HG02571 (cell line): ENCODE data around the gene ADAP1.
"Not testable (repeated sequence)": the region's sequence is repeated elsewhere in the genome, so short reads cannot be mapped to it uniquely, and the experiment has no call there.

ENCODE experiments used
- ATAC-seq: cut with Tn5 transposase; IDR thresholded peaks from one replicate; pipeline ENCODE4 v1.9.1; 2021; ENCODE audit warnings: mild to moderate bottlenecking, moderate library complexity; ENCODE audit not compliant: unreplicated experiment

Gene ADAP1

DNA sequence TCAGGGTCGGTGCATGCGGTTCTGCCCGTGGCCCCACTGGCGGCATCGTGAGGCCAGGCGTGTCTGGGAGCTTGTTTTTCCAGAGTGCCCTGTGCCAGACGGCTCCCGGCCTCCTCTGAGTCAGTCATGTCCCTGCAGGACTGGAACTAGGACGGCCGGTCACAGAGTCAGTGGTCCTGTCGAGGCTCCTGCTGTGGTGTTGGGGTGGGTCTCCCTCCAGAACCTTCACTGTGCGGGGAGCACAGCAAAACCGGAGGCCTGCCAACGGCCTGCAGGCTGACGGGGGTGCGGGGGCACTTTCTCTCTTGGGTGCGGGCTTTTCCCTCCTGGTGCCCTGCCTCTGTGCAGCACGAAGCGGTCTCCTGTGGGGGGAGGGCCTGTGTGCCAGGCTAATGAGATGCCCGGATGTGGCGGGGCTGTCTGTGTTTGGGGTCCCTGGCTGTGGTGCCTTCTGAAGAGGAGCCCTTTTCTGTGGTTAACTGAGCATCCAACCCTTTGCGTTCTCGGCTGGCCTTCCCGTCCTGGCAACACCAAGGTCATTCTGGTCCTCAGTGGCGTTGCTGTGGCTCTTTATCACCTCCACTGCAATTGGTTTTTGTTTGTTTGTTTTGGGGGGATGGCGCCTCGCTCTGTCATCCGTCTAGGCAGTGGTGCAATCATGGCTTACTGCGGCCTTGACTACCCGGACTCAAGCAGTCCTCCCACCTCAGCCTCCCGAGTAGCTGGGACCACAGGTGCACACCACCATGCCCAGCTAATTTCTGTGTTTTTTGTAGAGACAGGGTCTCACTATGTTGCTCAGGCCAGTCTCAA, 70.1 kb downstream of the ADAP1 start:
- no peak for ATAC-seq

GRCh38 chr7:883055-884021, 71.1 kb downstream of the ADAP1 start:
- no peak for ATAC-seq

- ATAC-seq, result no peak
Measured at GRCh38 chr7:882336-883035, 72.0 kb downstream of the ADAP1 start.

DNA sequence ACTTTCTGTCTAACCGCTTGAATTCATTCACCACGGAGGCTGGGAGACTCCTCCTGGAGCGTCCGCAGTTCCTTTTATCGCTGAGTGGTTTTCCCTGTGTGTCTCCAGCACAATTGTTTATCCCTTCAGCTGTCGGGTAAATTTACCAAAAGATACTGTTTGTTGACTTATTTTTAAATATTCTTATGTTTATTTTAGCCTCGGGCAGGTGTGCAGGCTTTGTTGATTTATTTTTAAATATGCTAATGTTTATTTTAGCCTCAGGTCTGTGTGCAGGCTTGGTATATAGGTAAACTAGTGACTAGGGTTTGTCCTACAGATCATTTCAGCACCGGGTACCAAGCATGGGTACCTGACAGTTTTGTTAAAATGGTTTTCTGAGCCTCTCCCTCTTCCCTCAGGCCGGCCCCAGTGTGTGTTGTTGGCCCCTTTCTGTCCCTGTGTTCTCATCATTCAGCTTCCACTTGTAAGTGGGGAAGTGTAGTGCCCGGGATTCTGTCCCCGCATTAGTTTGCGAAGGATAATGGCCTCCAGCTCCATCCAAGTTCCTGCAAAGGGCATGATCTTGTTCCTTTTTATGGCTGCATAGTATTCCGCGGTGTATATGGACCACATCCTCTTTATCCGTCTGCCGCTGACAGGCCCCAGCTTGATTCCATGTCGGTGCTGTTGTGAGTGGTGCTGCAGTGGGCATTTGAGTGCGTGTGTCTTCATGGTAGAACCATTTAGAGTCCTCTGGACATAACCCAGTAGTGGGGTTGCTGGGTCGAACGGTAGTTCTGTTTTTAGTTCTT, 72.8 kb downstream of the ADAP1 start:
- no peak for ATAC-seq

DNA sequence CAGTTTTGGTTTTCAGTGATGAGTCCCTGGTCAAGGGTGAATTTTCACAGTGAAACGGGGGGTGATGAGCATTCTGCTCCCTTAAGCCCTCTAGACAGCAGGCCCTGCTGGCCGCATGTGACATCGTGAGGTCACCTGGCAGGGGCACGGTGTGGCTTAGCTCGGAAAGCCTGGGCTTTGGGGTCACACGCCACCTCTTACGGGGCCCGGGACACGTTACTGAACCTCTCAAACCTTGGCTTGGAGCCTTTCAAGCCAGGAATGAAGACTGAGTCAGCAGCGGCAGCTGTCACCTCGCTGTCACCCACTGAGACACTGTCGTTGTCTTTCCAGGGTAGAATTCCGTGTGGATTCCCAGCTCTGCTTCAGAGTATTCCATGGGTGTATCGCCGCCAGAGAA, 74.0 kb downstream of the ADAP1 start:
- ATAC-seq, result no peak

GRCh38 chr7:879706-880105, 74.8 kb downstream of the ADAP1 start:
- no peak for ATAC-seq

DNA sequence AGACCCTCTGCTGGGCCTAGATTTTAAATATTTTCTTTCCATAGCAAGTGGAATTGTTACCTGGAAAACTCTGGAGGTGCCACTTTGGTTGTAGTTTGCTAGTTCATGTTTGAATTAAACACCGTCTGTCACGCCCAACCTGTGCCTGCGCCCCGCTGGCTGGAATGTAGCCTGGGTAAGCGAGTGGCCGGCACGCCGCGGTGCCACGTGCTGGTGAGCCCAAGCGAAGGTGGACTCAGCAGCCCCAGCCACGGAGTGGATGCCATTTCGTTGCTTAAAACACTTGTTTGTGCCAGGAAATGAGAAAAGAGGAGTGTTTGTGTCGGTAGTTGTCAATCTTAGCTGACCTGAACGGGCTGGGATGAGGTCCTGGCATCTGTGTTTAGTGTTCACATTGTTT, 75.4 kb downstream of the ADAP1 start:
- ATAC-seq, result no peak

DNA sequence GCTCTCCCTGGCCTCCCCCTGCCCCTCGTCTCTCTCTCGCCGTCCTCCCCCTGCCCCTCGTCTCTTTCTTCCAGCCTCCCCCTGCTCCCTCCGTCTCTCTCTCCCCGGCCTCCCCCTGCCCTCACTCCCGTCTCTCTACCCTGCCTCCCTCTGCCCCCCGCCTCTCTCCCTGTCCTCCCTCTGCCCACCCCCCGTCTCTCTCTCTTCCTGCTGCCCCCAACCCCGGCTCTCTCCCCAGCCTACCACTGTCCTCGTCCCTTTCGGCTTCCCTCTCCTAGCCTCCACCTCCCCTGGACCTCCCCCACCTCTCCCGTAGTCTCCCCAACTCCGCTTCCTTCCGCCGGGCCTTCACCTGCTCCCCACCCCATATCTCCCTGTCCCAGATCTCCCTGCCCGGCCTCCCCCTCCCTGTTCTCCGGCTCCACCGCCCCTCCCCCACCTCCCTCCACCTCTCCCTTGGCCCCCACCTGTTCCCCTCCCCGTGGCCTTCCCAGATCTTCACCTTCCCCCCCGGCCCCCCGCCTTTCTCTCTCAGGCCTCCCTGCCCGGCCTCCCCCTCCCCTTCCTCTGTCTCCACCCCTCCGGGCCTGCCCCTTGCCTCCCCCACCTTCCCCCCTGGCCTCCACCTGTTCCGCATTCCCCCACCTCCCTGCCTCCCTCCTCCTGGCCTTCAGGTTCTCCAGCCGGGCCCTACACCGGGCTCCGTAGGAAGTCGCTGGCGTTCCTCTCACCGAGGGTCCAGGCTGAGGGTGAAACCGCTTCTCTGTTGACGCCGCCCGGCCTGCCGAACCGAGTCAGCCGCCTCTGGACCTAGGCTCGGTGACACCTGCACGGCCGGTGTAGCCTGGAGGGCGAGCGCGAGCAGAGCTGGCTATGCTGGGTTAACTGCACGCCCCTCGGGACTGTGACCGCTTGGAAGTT, 76.9 kb downstream of the ADAP1 start:
- no peak for ATAC-seq

DNA sequence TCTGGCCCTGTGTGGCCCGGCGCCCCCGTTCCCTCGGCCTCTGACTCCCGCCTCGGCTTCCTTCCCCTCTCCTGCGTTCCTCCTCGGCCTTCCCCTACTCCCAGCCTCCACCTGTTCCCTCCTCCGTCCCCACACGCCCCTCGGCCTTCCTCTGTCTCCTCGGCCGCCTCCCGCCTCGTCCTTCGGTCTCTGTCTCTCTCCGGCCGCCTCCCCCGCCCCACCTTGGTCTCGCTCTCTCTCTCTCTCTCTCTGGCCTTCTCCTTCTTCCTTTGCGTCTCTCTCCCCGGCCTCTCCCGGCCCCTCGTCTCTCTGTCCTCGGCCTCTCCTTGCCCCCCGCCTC, 77.5 kb downstream of the ADAP1 start:
- peak; percentile 21 for ATAC-seq

- ATAC-seq, result peak; percentile 69
Measured at GRCh38 chr7:876077-876971, 78.2 kb downstream of the ADAP1 start, which contains the start of gene GET4. GET4 (plus strand) TSS chr7:876554; CDS start chr7:876646, 92 bp downstream.

GRCh38 chr7:875476-876076, 78.9 kb downstream of the ADAP1 start:
- ATAC-seq, result no peak

DNA sequence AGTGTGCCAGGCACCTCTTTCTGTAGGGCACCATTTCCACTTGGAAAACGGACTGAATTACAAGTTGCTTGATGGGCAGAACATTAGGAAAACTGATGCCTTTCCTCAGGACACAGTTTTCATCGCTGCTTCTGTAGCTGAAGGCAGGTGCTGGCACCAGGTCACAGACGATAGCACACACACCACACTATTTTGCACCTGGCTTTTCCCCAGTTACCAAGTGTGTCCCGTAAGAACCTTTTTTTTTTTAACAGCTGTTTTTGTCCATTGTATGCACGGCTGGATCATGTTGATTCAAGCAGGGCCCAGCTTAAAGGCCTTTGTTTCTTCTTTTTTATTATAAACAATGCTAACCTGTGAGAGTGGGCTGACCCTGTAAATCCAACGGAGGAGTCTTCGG, 79.4 kb downstream of the ADAP1 start:
- no peak for ATAC-seq

GRCh38 chr7:874031-874749, 80.3 kb downstream of the ADAP1 start:
- no peak for ATAC-seq

DNA sequence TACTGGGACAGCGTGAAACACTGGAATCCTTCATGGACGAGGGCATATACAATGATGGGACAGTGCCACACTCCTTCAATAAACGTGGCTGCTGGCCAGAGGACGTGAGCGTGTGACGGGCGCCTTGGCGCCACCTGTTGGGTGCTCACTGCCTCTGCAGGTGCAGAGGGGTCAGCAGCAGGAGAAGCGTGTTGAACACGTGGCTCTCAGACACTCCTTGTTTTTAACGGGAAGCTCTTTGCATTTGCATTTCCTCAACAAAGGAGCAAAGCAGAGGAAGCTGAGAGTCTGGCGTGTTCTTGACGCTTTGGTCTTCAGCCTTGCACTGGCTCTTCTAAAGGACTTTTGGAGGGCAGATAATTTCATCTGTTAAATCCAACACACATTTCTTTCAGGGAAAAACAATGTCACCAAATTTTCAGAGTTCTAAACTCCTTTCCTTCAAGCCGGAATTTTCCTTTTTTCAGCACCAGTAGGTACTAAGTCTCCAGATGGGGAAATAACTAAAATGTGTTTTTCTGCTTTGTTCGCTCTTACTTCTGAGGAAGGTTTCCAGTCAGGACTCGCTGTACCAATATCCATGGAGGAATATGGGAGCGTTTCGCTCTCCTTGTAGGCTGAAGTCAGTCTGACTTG, 81.0 kb downstream of the ADAP1 start:
- ATAC-seq, result no peak

DNA sequence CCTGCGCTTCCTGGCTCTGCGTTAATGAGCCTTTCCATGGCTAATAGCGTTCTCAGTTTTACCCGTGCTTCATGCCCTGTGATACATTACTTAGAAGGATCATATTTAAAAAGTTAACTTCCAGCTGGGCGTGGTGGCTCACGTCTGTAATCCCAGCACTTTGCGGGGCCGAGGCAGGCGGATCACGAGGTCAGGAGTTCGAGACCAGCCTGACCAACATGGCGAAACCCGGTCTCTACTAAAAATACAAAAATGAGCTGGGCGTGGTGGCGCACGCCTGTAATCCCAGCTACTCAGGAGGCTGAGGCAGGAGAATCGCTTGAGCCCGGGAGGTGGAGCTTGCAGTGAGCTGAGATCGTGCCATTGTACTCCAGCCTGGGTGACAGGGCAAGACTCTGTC, 81.8 kb downstream of the ADAP1 start:
- ATAC-seq, result not testable (repeated sequence)

- ATAC-seq, result no peak
Measured at GRCh38 chr7:871900-872537, 82.5 kb downstream of the ADAP1 start.
